Lower lobe of right lung (tissue), 2 donors: Measurements from ENCODE around the gene TM9SF4. TPM values are rescaled to one million over a fixed set of nuclear protein-coding genes. Genes with fewer than 3 reads are reported as not detected.

Experiments used
- ATAC-seq, 2 donors: fragments of 200-7000 bp; cut with Tn5 transposase; one replicate each; pipeline ENCODE4 v1.9.1; 2020 to 2022; ENCODE audit warnings: mild to moderate bottlenecking in 2 of 2, moderate library complexity in 2 of 2
- DNase-seq: peaks from one replicate; pipeline ENCODE4 v3.0.0-alpha.2; 2020
- H3K27ac ChIP-seq: fragments of 200-600 bp; one replicate; pipeline ENCODE4 v1.8.0; 2022
- H3K27me3 ChIP-seq: fragments of 200-600 bp; one replicate; pipeline ENCODE4 v1.8.0; 2022; ENCODE audit warnings: low read depth
- H3K36me3 ChIP-seq: fragments of 200-600 bp; one replicate; pipeline ENCODE4 v1.8.0; 2022; ENCODE audit warnings: mild to moderate bottlenecking
- H3K4me1 ChIP-seq: fragments of 200-600 bp; one replicate; pipeline ENCODE4 v1.8.0; 2022
- H3K4me3 ChIP-seq: fragments of 200-600 bp; one replicate; pipeline ENCODE4 v1.8.0; 2022; ENCODE audit warnings: mild to moderate bottlenecking
- H3K9me3 ChIP-seq: fragments of 200-600 bp; one replicate; pipeline ENCODE4 v1.8.0; 2022
- CTCF ChIP-seq: fragments of 200-600 bp; IDR thresholded peaks from one replicate; pipeline ENCODE4 v1.8.0; 2022; ENCODE audit warnings: antibody characterized with exemption, mild to moderate bottlenecking
- intact Hi-C: fragments of 100-400 bp; cut with DNase I; formaldehyde crosslinking; loops from one replicate; pipeline ENCODE4 v1.11.0; 2022
- total RNA-seq: library from RNA; stranded (reverse); fragmentation: NEBNext Ultra II Directional; extraction: Animal tissue kit (Norgen Biotek cat#: 25700); gene quantifications from one replicate; pipeline ENCODE4 v1.2.1, GENCODE V29; 2021
- donor health status: DM: no; HTN: yes; CAD: no; lungs with severe emphysema.

TM9SF4 gene
- total RNA-seq, 1 donor from 2014 or later, result 49.7 TPM

GRCh38 chr20:32123088-32123487, 13.6 kb downstream of the TM9SF4 start:
- ATAC-seq (no peak), DNase-seq (no peak)
- H3K4me3 ChIP-seq, result no peak overlapping the region
- peaks cover 6% of the 10 kb centered on the region for H3K36me3 ChIP-seq
- H3K4me1 ChIP-seq, result no peaks in the 10 kb centered on the region
- H3K27me3 ChIP-seq, result no peaks in the 10 kb centered on the region
- no peak overlapping the region for H3K27ac ChIP-seq
- no peaks in the 10 kb centered on the region for H3K9me3 ChIP-seq
- intact Hi-C loops, result no loop called here
- TF ChIP-seq CTCF, result no peak

- H3K4me1 ChIP-seq, result no peaks in the 10 kb centered on the region
- H3K9me3 ChIP-seq, result no peaks in the 10 kb centered on the region
- ATAC-seq (no peak), DNase-seq (no peak)
- peaks cover 6% of the 10 kb centered on the region for H3K36me3 ChIP-seq
- intact Hi-C loops, result no loop called here
- no peak overlapping the region for H3K4me3 ChIP-seq
- no peaks in the 10 kb centered on the region for H3K27me3 ChIP-seq
- no peak overlapping the region for H3K27ac ChIP-seq
- TF ChIP-seq CTCF, result no peak
Observed at GRCh38 chr20:32124916-32125454, 15.5 kb downstream of the TM9SF4 start.

- H3K4me3 ChIP-seq, result no peak overlapping the region
- peaks cover 6% of the 10 kb centered on the region for H3K36me3 ChIP-seq
- H3K27me3 ChIP-seq, result no peaks in the 10 kb centered on the region
- no peak overlapping the region for H3K27ac ChIP-seq
- ATAC-seq (no peak), DNase-seq (no peak)
- no peaks in the 10 kb centered on the region for H3K4me1 ChIP-seq
- no peak for TF ChIP-seq CTCF
- intact Hi-C loops, result no loop called here
- H3K9me3 ChIP-seq, result no peaks in the 10 kb centered on the region
Observed at GRCh38 chr20:32125506-32125905, 16.0 kb downstream of the TM9SF4 start.

GRCh38 chr20:32126919-32127318, 17.4 kb downstream of the TM9SF4 start:
- no peaks in the 10 kb centered on the region for H3K9me3 ChIP-seq
- no peaks in the 10 kb centered on the region for H3K27me3 ChIP-seq
- ATAC-seq, result no peak
- no peak overlapping the region for H3K4me3 ChIP-seq
- H3K4me1 ChIP-seq, result no peaks in the 10 kb centered on the region
- peaks cover 6% of the 10 kb centered on the region for H3K36me3 ChIP-seq
- intact Hi-C loops, result no loop called here
- H3K27ac ChIP-seq, result no peak overlapping the region
- TF ChIP-seq CTCF, result no peak
- no peak for DNase-seq

GRCh38 chr20:32127347-32127746, 17.8 kb downstream of the TM9SF4 start:
- H3K36me3 ChIP-seq, result peaks cover 6% of the 10 kb centered on the region
- H3K27ac ChIP-seq, result no peak overlapping the region
- no peak for TF ChIP-seq CTCF
- no peak for ATAC-seq
- H3K9me3 ChIP-seq, result no peaks in the 10 kb centered on the region
- H3K4me1 ChIP-seq, result no peaks in the 10 kb centered on the region
- no peak overlapping the region for H3K4me3 ChIP-seq
- intact Hi-C loops, result no loop called here
- no peak for DNase-seq
- H3K27me3 ChIP-seq, result no peaks in the 10 kb centered on the region

GRCh38 chr20:32128167-32128566, 18.7 kb downstream of the TM9SF4 start:
- Histone ChIP-seq H3K4me1 (no peaks in the 10 kb centered on the region), H3K9me3 (no peaks in the 10 kb centered on the region), H3K36me3 (peaks cover 11% of the 10 kb centered on the region), H3K27ac (no peak overlapping the region), H3K4me3 (no peak overlapping the region), H3K27me3 (no peaks in the 10 kb centered on the region)
- DNase-seq, result no peak
- intact Hi-C loops, result no loop called here
- ATAC-seq, result no peak
- no peak for TF ChIP-seq CTCF
